Adrenal gland (tissue), 12 donors: ENCODE measurements around the gene ADA. TPM values are rescaled to one million over a fixed set of nuclear protein-coding genes. Genes with fewer than 3 reads are reported as not detected.

Experiments used
- DNase-seq, 7 donors: peaks; one replicate each; pipeline ENCODE4 v3.0.0-alpha.2; 2019 to 2020
- H3K27ac ChIP-seq, 5 donors: fragments of 200-600 bp; sonication (generic) in 4 of 5; 1 replicate in 3 of 5; 2 replicates in 2 of 5; pipeline versions ENCODE4 v1.5.1 to v1.8.0; 2016 to 2020; ENCODE audit warnings: mild to moderate bottlenecking in 1 of 5
- H3K27me3 ChIP-seq: fragments of 200-600 bp; 2 replicates; pipeline ENCODE4 v1.8.0; 2021
- H3K36me3 ChIP-seq, 2 donors: fragments of 200-600 bp; replicated peaks in 1 of 2; 1 replicate in 1 of 2; 2 replicates in 1 of 2; pipeline versions ENCODE4 v1.5.1 to v1.8.0; 2018 to 2022
- H3K4me1 ChIP-seq, 2 donors: fragments of 200-600 bp; replicated peaks in 1 of 2; 1 replicate in 1 of 2; 2 replicates in 1 of 2; pipeline versions ENCODE4 v1.5.1 to v1.8.0; 2018 to 2021
- H3K4me3 ChIP-seq, 4 donors: fragments of 200-600 bp; sonication (generic) in 3 of 4; one replicate each; pipeline ENCODE4 v1.5.1; 2016 to 2018
- H3K9me3 ChIP-seq, 3 donors: fragments of 200-600 bp; sonication (generic) in 1 of 3; replicated peaks in 1 of 3; 1 replicate in 2 of 3; 2 replicates in 1 of 3; pipeline versions ENCODE4 v1.5.1 to v1.8.0; 2016 to 2021
- POLR2A ChIP-seq, 2 donors: fragments of 450-650 bp; IDR thresholded peaks; one replicate each; pipeline ENCODE4 v1.6.1; 2017; ENCODE audit warnings: antibody characterized with exemption in 2 of 2, mild to moderate bottlenecking in 2 of 2, moderate library complexity in 1 of 2
- WGBS, 4 donors: extraction: QIAGEN DNeasy Blood & Tissue Kit in 2 of 4; methylation state at CpG; one replicate each; pipeline versions ENCODE4 v1.1.5 to v1.1.7; 2013 to 2017; 5-methylcytosine and 5-hydroxymethylcytosine counted together
- intact Hi-C, 2 donors: fragments of 100-400 bp; cut with DNase I; formaldehyde crosslinking; loops; one replicate each; pipeline versions ENCODE4 v1.14.1 to v1.15.0; 2022 to 2023
- polyA plus RNA-seq, 3 donors: library from polyadenylated mRNA; stranded (reverse); fragments of 200-250 nt in 2 of 3; fragments of 350-450 nt in 1 of 3; fragmentation: Illumina TruSeq in 1 of 3; extraction: RNeasy Lipid Tissue Mini Kit (QIAGEN cat#74804) in 1 of 3; gene quantifications; one replicate each; pipeline ENCODE4 v1.2.3, GENCODE V29; 2013 to 2014
- total RNA-seq, 9 donors: library from RNA; depleted of rRNA in 4 of 9; stranded (reverse); fragments of >200 nt in 4 of 9; fragments of 120-200 nt in 1 of 9; fragmentation: NEBNext Ultra II Directional in 1 of 9; extraction: Animal tissue kit (Norgen Biotek cat#: 25700) in 1 of 9; gene quantifications; one replicate each; pipeline versions ENCODE4 v1.1.0 to v1.2.4, GENCODE V29; 2013 to 2023
- TF ChIP-seq, protein P1 (sequence below), 6 experiments: fragments of 450-650 bp in 4 of 6; fragments of 200-600 bp in 2 of 6; sonication (generic) in 1 of 6; IDR thresholded peaks; 1 replicate in 5 of 6; 2 replicates in 1 of 6; pipeline versions ENCODE4 v1.5.1 to v1.8.0; 2016 to 2021; ENCODE audit warnings: antibody characterized with exemption in 6 of 6, mild to moderate bottlenecking in 2 of 6, moderate library complexity in 1 of 6
- donor health status: healthy with polysubstance abuse.
- donor health status: Bipolar disorder and iron deficiency.
- donor health status: DM: yes; HTN: yes; CAD: no.
- donor health status: DM: no; HTN: no; CAD: no.
- donor health status: DM: no; HTN: no; CAD: no.
- donor health status: DM: yes; HTN: yes; CAD: no.

Gene ADA
- total and polyA plus RNA-seq, 12 donors = 3.4 to 16.4 (median 10.0) TPM

GRCh38 chr20:44613575-44613974 lies 37.9 kb downstream of the ADA start:
- Histone ChIP-seq H3K27ac (no peak overlapping the region), H3K4me1 (peaks cover 0 to 44% of the 10 kb centered on the region in 2 donors), H3K4me3 (no peak overlapping the region), H3K36me3 (peaks cover 0 to 49% of the 10 kb centered on the region in 2 donors), H3K27me3 (no peaks in the 10 kb centered on the region), H3K9me3 (no peaks in the 10 kb centered on the region)
- WGBS, 4 donors = 93 to 99% (median 95%) methylated on average over 5 of the region's 5 CpGs
- TF ChIP-seq, protein P1, sequence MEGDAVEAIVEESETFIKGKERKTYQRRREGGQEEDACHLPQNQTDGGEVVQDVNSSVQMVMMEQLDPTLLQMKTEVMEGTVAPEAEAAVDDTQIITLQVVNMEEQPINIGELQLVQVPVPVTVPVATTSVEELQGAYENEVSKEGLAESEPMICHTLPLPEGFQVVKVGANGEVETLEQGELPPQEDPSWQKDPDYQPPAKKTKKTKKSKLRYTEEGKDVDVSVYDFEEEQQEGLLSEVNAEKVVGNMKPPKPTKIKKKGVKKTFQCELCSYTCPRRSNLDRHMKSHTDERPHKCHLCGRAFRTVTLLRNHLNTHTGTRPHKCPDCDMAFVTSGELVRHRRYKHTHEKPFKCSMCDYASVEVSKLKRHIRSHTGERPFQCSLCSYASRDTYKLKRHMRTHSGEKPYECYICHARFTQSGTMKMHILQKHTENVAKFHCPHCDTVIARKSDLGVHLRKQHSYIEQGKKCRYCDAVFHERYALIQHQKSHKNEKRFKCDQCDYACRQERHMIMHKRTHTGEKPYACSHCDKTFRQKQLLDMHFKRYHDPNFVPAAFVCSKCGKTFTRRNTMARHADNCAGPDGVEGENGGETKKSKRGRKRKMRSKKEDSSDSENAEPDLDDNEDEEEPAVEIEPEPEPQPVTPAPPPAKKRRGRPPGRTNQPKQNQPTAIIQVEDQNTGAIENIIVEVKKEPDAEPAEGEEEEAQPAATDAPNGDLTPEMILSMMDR (IDR thresholded peaks at IDR 0.05) = no peak
- TF ChIP-seq POLR2A (IDR thresholded peaks at IDR 0.05) = no peak
- intact Hi-C loops = loop anchor here (5.0 to 10.0 kb wide), 2 partner anchors 81 to 209 kb away; no protein-coding TSS in a partner anchor
- no peak for DNase-seq

GRCh38 chr20:44610313-44610962 lies 41.1 kb downstream of the ADA start:
- intact Hi-C loops = loop anchor here (5.0 to 10.0 kb wide), 2 partner anchors 78 to 206 kb away; no protein-coding TSS in a partner anchor
- 0 to 3% (median 1%) methylated on average over 1 of the region's 1 CpG for WGBS, 4 donors
- H3K4me3 ChIP-seq = no peak overlapping the region

GRCh38 chr20:44609516-44610312 lies 41.8 kb downstream of the ADA start:
- Histone ChIP-seq H3K27me3 (no peaks in the 10 kb centered on the region), H3K27ac (peak overlapping the region in 4 of 5 donors; percentile 49 to 90 (median 78)), H3K4me3 (peak overlapping the region in 1 of 4 donors; percentile 15), H3K9me3 (no peaks in the 10 kb centered on the region), H3K36me3 (peaks cover 0 to 16% of the 10 kb centered on the region in 2 donors), H3K4me1 (peaks cover 3 to 35% of the 10 kb centered on the region in 2 donors)
- peak in 1 of 2 donors; percentile 39 for TF ChIP-seq POLR2A (IDR thresholded peaks at IDR 0.05)
- TF ChIP-seq, protein P1 (IDR thresholded peaks at IDR 0.05) = peak; percentile 94 to 99 (median 99)
- 22 to 32% (median 24%) methylated on average over 24 to 25 of the region's 25 CpGs for WGBS, 4 donors
- intact Hi-C loops = loop anchor here (5.0 to 10.0 kb wide), 3 partner anchors 75 to 205 kb away; no protein-coding TSS in a partner anchor
- DNase-seq = peak; percentile 91 to 97 (median 95)

More at GRCh38 chr20:44610313-44610962, 41.1 kb downstream of the ADA start:
- peaks cover 0 to 38% of the 10 kb centered on the region in 2 donors for H3K4me1 ChIP-seq
- H3K9me3 ChIP-seq = no peaks in the 10 kb centered on the region
- TF ChIP-seq, protein P1 (IDR thresholded peaks at IDR 0.05) = no peak
- no peak for TF ChIP-seq POLR2A (IDR thresholded peaks at IDR 0.05)
- H3K36me3 ChIP-seq = peaks cover 0 to 23% of the 10 kb centered on the region in 2 donors
- H3K27ac ChIP-seq = peak overlapping the region in 4 of 5 donors; percentile 30 to 90 (median 78)
- no peak for DNase-seq
- H3K27me3 ChIP-seq = no peaks in the 10 kb centered on the region

DNA sequence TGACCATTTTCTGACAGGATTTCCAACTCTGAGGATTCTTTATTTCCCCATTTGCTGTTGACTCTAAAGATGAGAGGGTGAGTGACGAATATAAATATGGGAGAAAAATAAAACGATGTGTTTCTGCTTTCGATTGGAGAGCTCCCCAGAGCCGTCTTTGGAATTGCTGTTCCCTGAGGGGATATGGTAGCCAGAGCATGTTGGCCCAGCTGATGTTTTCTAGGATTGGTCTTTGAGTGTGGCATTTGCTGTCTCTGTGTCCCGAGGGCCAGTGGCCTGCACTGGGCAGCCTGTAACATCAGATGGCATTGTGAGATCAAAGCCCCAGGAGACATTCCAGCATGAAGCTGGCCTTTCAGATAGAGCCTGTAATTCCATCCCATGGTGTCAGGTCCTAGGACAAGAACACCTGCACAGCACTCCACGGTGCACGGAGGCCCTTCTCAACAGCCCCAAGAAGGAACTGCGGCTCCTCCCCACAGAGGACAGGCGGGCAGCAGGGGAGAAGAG lies 42.4 kb downstream of the ADA start:
- WGBS, 4 donors = 58 to 78% (median 66%) methylated on average over 5 to 9 of the region's 9 CpGs
- H3K4me3 ChIP-seq = no peak overlapping the region

More for the DNA sequence above, 42.4 kb downstream of the ADA start:
- TF ChIP-seq, protein P1 (IDR thresholded peaks at IDR 0.05) = no peak
- TF ChIP-seq POLR2A (IDR thresholded peaks at IDR 0.05) = no peak
- H3K27ac ChIP-seq = peak overlapping the region in 4 of 5 donors; percentile 49 to 90 (median 78)
- intact Hi-C loops = loop anchor here in 1 of 2 donors (10.0 kb wide), 1 partner anchor 74 kb away; no protein-coding TSS in a partner anchor
- no peaks in the 10 kb centered on the region for H3K9me3 ChIP-seq
- peaks cover 0 to 12% of the 10 kb centered on the region in 2 donors for H3K36me3 ChIP-seq
- H3K4me1 ChIP-seq = peaks cover 3 to 35% of the 10 kb centered on the region in 2 donors
- no peak for DNase-seq
- H3K27me3 ChIP-seq = no peaks in the 10 kb centered on the region
